Duodenal mucosa (tissue), 2 donors: ENCODE measurements around the gene MAML3.

ENCODE experiments used
- H3K27ac ChIP-seq: one replicate; pipeline ENCODE4 v1.7.0; 2013; ENCODE audit warnings: low read depth, low read length
- H3K27me3 ChIP-seq, 2 donors: one replicate each; pipeline ENCODE4 v1.7.0; 2013; ENCODE audit warnings: low read length in 2 of 2, control low read depth in 1 of 2; ENCODE audit not compliant: insufficient read depth in 2 of 2, control insufficient read depth in 1 of 2
- H3K36me3 ChIP-seq, 2 donors: one replicate each; pipeline ENCODE4 v1.7.0; 2013; ENCODE audit warnings: low read length in 2 of 2, control low read depth in 1 of 2; ENCODE audit not compliant: insufficient read depth in 2 of 2, control insufficient read depth in 1 of 2
- H3K4me1 ChIP-seq, 2 donors: one replicate each; pipeline ENCODE4 v1.7.0; 2013; ENCODE audit warnings: low read length in 2 of 2, control low read depth in 1 of 2; ENCODE audit not compliant: insufficient read depth in 2 of 2, control insufficient read depth in 1 of 2
- H3K4me3 ChIP-seq, 2 donors: one replicate each; pipeline ENCODE4 v1.7.0; 2013; ENCODE audit warnings: low read length in 2 of 2, low read depth in 1 of 2
- H3K9ac ChIP-seq, 2 donors: one replicate each; pipeline ENCODE4 v1.7.0; 2013; ENCODE audit warnings: low read length in 2 of 2, low read depth in 1 of 2
- H3K9me3 ChIP-seq, 2 donors: one replicate each; pipeline ENCODE4 v1.7.0; 2013; ENCODE audit warnings: low read length in 2 of 2, control low read depth in 1 of 2; ENCODE audit not compliant: control insufficient read depth in 1 of 2

MAML3 gene

DNA sequence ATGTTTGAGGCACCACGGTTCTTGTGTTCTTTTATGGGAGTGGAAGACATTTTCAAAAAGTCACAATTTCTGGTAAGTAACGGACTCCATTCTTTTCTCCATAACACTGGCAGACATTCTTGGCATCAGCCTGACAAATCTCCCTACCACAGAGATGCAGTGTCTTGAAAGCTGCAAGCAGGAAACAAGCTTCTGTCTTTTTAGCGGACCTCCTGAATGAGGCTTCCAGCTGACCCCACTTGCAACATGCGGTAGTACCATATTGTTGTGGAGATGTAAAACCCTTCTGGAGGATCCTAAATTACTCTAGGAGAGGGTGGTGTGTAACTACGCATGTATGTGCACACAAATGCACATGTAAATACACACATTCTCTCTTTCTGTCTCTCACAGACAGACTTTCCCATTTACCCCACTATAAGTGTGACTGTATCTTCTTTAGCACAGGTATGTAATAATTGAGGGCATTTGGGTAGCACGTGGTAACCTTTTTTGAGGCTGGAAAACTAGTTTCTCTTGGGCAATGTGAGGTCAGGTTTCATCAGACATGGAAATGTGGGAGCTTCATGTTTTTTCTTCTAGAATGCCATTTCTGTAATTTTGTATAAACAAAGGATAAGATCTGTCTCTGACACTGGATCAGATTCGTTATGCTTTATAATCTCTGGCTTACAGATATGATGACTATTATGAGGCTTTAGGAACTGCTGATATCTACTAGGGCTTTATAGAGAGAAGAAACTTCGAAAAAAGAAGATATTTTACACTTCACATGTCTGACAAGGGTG lies 358.3 kb downstream of the MAML3 start:
- no peak overlapping the region for H3K9ac ChIP-seq
- H3K9me3 ChIP-seq: no peaks in the 10 kb centered on the region
- no peak overlapping the region for H3K27ac ChIP-seq
- no peak overlapping the region for H3K4me3 ChIP-seq
- H3K36me3 ChIP-seq: no peaks in the 10 kb centered on the region
- no peaks in the 10 kb centered on the region for H3K27me3 ChIP-seq
- no peaks in the 10 kb centered on the region for H3K4me1 ChIP-seq

DNA sequence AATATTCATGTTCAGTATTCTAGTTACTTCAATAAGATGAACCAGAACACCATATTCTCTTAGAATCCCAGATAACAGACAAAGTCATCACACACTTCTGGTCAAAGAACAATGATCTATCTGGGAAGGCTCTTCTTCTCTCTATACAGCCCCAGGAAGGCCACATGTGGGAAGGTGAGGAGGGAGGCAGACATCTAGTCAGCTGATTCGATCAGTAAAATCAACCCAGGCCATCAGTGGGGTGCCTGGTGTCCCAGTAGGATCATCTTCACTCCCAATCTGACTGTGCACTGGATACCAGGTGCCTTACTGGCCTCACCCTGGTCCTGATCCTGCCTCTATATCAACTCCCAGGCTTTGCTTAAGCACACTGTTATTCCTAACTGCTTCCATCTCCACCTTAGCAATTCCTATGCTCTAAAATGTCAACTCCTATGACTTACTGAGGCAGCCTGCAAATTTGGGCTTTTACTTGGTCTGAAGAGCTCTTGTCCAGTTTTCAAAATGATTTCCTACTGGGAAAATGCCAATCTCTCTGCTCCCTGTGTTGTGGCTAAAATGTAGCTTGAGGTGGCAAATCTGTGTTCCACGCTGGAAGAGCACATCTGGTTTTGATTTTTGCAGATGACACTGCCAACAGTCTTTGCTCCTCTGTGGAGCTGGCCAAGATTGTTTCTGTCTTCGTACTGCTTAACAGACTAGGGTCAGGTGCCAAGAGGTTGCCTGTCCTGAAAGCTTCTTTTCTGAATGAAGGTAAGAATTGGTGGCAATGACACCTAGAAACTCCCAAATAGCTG lies 359.6 kb downstream of the MAML3 start:
- Histone ChIP-seq H3K27ac (no peak overlapping the region), H3K27me3 (no peaks in the 10 kb centered on the region), H3K36me3 (no peaks in the 10 kb centered on the region), H3K9me3 (no peaks in the 10 kb centered on the region), H3K9ac (no peak overlapping the region), H3K4me1 (no peaks in the 10 kb centered on the region), H3K4me3 (no peak overlapping the region)

DNA sequence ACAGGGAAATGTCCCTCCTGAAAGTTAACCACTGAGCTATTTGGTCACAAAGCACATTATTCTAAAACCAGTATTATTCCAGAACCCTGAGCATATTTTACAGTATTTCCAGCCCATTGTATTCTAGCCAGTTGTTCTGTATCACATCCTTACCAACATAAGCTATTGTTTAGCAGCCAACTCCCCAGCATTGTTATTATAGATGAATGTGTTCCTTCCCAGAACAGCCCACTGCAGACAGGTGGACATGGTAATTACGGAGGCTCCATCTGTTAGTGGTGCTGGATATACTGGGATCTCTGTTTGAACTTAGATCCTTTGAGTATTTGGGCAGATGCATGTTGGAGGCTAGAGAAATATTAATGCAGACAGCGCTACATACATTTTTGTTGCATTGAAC lies 362.3 kb downstream of the MAML3 start:
- Histone ChIP-seq H3K36me3 (no peaks in the 10 kb centered on the region), H3K27me3 (no peaks in the 10 kb centered on the region), H3K9me3 (no peaks in the 10 kb centered on the region), H3K27ac (no peak overlapping the region), H3K9ac (no peak overlapping the region), H3K4me1 (no peaks in the 10 kb centered on the region), H3K4me3 (no peak overlapping the region)

DNA sequence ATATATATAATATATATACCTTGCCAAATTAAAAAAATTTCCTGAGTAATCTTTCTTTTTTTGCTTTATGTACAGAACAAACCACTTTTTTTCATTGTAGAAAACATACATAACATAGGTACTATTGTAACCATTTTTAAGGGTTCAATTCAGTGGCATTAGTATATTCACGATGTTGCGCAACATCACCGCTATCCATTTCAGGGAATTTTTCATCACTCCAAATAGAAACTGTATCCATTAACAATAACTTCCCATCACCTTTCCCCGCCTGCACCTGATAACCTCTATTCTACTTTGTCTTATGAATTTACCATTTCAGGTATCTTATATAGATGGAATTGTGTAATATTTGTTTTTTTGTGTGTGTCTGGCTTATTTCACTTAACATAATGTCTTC lies 363.7 kb downstream of the MAML3 start:
- no peaks in the 10 kb centered on the region for H3K27me3 ChIP-seq
- no peaks in the 10 kb centered on the region for H3K36me3 ChIP-seq
- H3K9ac ChIP-seq: no peak overlapping the region
- H3K4me1 ChIP-seq: no peaks in the 10 kb centered on the region
- H3K9me3 ChIP-seq: no peaks in the 10 kb centered on the region
- no peak overlapping the region for H3K4me3 ChIP-seq
- no peak overlapping the region for H3K27ac ChIP-seq

DNA sequence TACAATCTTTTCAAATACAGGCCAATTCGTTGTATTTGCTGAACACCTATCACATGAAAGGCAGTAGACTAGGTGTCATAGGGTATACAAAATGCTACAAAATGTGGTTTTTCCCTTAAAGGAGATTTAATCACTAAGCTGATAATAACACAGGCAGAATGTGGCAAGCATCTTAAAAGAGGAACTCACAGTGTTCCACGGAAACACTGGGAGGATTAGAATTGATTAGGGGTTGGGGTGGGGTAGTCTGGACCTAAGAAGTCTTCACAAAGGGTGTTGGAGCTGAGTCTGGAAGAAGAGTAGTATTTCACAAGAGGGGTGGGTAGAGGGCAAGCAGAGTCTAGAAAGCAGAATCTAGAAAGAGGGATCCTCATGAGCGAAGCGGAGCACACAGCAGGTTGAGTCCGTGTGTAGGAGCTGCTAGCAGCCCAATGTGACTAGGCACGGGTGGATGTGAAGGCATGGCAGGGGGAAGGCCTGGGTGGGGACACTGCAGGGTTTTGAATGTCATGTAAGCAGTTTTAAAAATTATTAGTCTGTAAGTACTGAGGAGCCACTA lies 364.8 kb downstream of the MAML3 start:
- Histone ChIP-seq H3K9ac (no peak overlapping the region), H3K4me1 (no peaks in the 10 kb centered on the region), H3K4me3 (no peak overlapping the region), H3K27ac (no peak overlapping the region), H3K27me3 (no peaks in the 10 kb centered on the region), H3K9me3 (no peaks in the 10 kb centered on the region), H3K36me3 (no peaks in the 10 kb centered on the region)

DNA sequence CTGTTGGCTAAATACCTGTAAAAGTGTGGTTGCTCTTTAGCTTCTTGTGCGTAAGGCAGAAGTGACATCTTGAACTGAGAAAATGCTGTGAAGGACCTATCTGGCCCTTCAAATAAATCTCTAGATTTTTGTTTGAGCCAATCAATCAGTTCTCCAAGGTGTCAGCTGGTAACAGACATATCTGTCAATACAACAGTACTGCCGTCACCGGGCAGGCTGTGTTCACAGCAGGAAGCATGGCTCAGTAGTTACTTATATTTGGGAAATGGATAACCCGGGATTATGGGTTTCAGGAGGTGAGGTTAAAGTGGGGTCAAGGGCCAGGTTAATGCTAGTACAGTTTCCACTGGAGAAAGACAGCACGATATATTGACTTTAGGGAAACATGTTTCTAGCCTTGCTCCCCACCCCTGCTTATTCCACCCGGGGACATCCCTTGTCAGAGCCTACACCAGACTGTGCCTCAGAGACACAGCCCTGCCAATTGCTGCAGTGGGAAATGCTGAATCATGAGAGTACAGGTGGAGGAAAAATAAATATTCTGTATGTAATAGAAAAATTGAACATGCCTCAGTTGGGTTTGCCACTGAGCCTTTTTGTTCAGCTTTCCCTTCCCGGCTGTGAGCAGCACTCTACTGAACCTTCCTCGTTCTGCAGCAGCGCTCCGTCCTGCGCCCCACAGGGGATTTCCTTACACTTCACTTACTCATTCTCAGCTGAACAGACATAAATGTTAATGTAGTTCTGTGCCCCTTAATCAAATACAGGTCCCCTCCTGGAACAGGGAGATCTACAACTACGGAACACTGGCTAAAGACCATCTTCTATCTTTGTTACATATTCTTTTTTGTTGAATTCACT lies 367.3 kb downstream of the MAML3 start:
- Histone ChIP-seq H3K4me3 (no peak overlapping the region), H3K9me3 (no peaks in the 10 kb centered on the region), H3K27me3 (no peaks in the 10 kb centered on the region), H3K36me3 (no peaks in the 10 kb centered on the region), H3K4me1 (no peaks in the 10 kb centered on the region), H3K9ac (no peak overlapping the region), H3K27ac (no peak overlapping the region)

DNA sequence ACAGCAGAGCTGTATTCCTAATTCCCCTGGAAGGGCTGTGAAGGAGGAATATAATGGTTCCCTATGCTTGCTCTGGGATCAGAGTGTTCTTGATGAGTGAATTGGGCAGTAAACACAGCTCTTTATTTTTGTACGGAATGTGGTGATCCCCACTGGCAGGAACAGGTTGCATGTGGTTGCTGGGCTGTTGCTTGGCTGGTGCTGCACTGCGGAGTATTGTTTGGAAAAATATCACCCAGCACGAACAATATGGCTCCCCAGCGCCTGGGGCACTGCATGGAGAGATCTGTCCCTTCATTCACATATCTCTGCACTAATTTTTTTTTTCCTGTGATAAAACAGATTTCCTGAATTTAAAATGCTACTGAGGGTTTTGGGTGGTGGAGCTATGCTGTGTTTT lies 368.6 kb downstream of the MAML3 start:
- no peaks in the 10 kb centered on the region for H3K9me3 ChIP-seq
- H3K4me1 ChIP-seq: no peaks in the 10 kb centered on the region
- H3K27me3 ChIP-seq: no peaks in the 10 kb centered on the region
- H3K4me3 ChIP-seq: no peak overlapping the region
- H3K36me3 ChIP-seq: no peaks in the 10 kb centered on the region
- no peak overlapping the region for H3K27ac ChIP-seq
- H3K9ac ChIP-seq: no peak overlapping the region

DNA sequence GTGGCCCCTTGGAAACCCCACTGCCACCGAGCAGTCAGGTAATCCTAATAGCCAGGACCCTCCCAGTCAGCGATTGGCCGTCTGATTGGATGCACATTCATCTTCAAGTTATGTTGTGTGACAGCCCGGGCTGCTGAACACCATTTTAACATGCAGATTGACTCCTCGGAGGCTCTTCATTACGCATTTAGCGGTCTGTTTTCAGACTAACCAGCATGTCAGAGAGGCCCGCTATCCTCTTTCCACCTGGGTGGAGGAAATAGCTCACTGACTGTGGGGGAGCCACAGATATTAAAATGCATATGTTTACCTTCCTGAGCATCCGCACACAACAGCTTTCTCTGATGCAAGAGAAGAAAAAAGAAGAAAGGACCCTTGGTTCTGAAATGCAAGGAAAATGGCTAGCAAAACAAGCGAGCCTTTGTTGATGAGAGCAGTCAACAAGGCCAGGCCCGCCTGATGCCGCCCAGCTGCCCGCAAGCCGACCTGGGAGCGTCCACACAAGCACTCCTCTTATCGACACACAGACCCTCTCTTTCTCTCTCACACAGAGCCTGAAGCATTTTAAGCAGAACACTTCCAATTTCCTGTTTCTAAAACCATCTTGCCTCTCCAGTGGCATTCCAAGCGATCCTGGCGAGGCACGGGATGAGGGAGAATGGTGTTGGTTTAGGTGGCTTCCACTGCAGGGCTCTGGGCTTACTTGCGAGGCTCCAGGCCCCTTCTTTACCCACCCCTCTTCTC lies 370.1 kb downstream of the MAML3 start:
- Histone ChIP-seq H3K27me3 (no peaks in the 10 kb centered on the region), H3K36me3 (no peaks in the 10 kb centered on the region), H3K9me3 (no peaks in the 10 kb centered on the region), H3K4me3 (no peak overlapping the region), H3K9ac (no peak overlapping the region), H3K27ac (no peak overlapping the region), H3K4me1 (no peaks in the 10 kb centered on the region)

DNA sequence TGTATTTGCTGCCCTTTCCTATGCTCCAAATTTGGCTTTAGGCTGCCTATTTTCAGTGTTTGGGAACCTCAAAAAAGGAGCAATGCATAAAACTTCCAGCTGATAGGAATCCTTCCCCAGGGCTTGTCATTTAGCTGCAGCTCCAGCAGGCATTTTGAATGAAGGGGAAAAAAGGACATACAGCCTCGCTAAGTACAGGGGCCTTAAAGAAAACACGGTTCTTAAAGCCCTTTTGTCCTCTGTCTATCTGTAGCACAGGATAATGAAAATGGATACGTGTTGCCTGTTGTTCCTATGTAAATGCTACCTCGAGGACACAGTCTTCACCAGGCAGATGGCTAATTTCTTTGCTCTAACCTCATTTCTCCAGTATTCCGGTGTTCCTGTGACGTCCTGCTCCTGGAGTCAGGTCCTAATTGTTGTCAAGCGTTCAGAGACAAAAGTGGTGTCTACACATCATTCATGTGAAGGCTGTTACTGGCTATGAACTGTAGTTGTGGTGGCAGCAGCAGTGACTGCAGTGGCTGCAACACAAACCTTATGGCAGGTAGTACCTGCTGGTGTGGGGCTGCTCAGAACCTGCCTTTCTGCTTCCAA lies 371.0 kb downstream of the MAML3 start:
- Histone ChIP-seq H3K4me1 (no peaks in the 10 kb centered on the region), H3K4me3 (no peak overlapping the region), H3K36me3 (no peaks in the 10 kb centered on the region), H3K27ac (no peak overlapping the region), H3K9ac (no peak overlapping the region), H3K9me3 (no peaks in the 10 kb centered on the region), H3K27me3 (no peaks in the 10 kb centered on the region)
